ENCODE data around the gene LEUTX. TPM values are rescaled to one million over a fixed set of nuclear protein-coding genes. Genes with fewer than 3 reads are reported as not detected.

Gene LEUTX
- total RNA-seq, 2 donors from 2014 or later = not detected

GRCh38 chr19:39828654-39829032 lies 50.0 kb downstream of the LEUTX start:
- no peak for TF ChIP-seq CTCF (conservative IDR thresholded peaks at IDR 0.05)
- 90 to 94% methylated on average over 5 of the region's 5 CpGs for WGBS, 2 experiments (ENCODE audit: insufficient coverage in 1 of 2, insufficient read length in 1 of 2)
- H3K4me3 Mint-ChIP-seq = no peak overlapping the region
- no peaks in the 10 kb centered on the region for H3K9me3 Mint-ChIP-seq
- peaks cover 47% of the 10 kb centered on the region for H3K36me3 Mint-ChIP-seq (ENCODE audit: low read depth)
- H3K27ac Mint-ChIP-seq = no peak overlapping the region
- H3K27ac ChIP-seq (ENCODE audit: low read depth, low read length) = no peak overlapping the region
- H3K27me3 Mint-ChIP-seq (ENCODE audit: insufficient read depth) = no peaks in the 10 kb centered on the region
- H3K27me3 ChIP-seq (ENCODE audit: control insufficient read depth, insufficient read depth, low read length, poor library complexity, severe bottlenecking) = no peaks in the 10 kb centered on the region
- H3K9me3 ChIP-seq (ENCODE audit: control insufficient read depth, low read length) = no peaks in the 10 kb centered on the region
- peaks cover 51% of the 10 kb centered on the region for H3K36me3 ChIP-seq (ENCODE audit: control insufficient read depth, insufficient read depth, low read length)
- H3K9ac ChIP-seq (ENCODE audit: extremely low read depth, low read length, poor library complexity, severe bottlenecking) = no peak overlapping the region
- DNase-seq = no peak
- no peak overlapping the region for H3K4me3 ChIP-seq (ENCODE audit: low read length)
- no peaks in the 10 kb centered on the region for H3K4me1 ChIP-seq (ENCODE audit: control insufficient read depth, insufficient read depth, low read length)
- peaks cover 12% of the 10 kb centered on the region for H3K4me1 Mint-ChIP-seq

GRCh38 chr19:39829702-39830275 lies 51.1 kb downstream of the LEUTX start:
- TF ChIP-seq CTCF (conservative IDR thresholded peaks at IDR 0.05) = no peak
- H3K4me3 ChIP-seq (ENCODE audit: low read length) = no peak overlapping the region
- H3K4me1 ChIP-seq (ENCODE audit: control insufficient read depth, insufficient read depth, low read length) = no peaks in the 10 kb centered on the region
- peaks cover 57% of the 10 kb centered on the region for H3K36me3 ChIP-seq (ENCODE audit: control insufficient read depth, insufficient read depth, low read length)
- no peaks in the 10 kb centered on the region for H3K27me3 Mint-ChIP-seq (ENCODE audit: insufficient read depth)
- 94 to 95% methylated on average over 6 to 10 of the region's 10 CpGs for WGBS, 2 experiments (ENCODE audit: insufficient coverage in 1 of 2, insufficient read length in 1 of 2)
- no peak overlapping the region for H3K27ac ChIP-seq (ENCODE audit: low read depth, low read length)
- no peak overlapping the region for H3K27ac Mint-ChIP-seq
- no peak overlapping the region for H3K9ac ChIP-seq (ENCODE audit: extremely low read depth, low read length, poor library complexity, severe bottlenecking)
- no peak overlapping the region for H3K4me3 Mint-ChIP-seq
- H3K4me1 Mint-ChIP-seq = peaks cover 17% of the 10 kb centered on the region
- H3K27me3 ChIP-seq (ENCODE audit: control insufficient read depth, insufficient read depth, low read length, poor library complexity, severe bottlenecking) = no peaks in the 10 kb centered on the region
- no peak for DNase-seq
- H3K36me3 Mint-ChIP-seq (ENCODE audit: low read depth) = peaks cover 55% of the 10 kb centered on the region
- H3K9me3 Mint-ChIP-seq = no peaks in the 10 kb centered on the region
- no peaks in the 10 kb centered on the region for H3K9me3 ChIP-seq (ENCODE audit: control insufficient read depth, low read length)

- TF ChIP-seq CTCF (conservative IDR thresholded peaks at IDR 0.05) = no peak
- Histone ChIP-seq H3K27me3 (ENCODE audit: control insufficient read depth, insufficient read depth, low read length, poor library complexity, severe bottlenecking) (no peaks in the 10 kb centered on the region), H3K4me3 (ENCODE audit: low read length) (no peak overlapping the region), H3K27ac (ENCODE audit: low read depth, low read length) (no peak overlapping the region), H3K36me3 (ENCODE audit: control insufficient read depth, insufficient read depth, low read length) (peaks cover 58% of the 10 kb centered on the region), H3K9me3 (ENCODE audit: control insufficient read depth, low read length) (no peaks in the 10 kb centered on the region), H3K4me1 (ENCODE audit: control insufficient read depth, insufficient read depth, low read length) (no peaks in the 10 kb centered on the region), H3K9ac (ENCODE audit: extremely low read depth, low read length, poor library complexity, severe bottlenecking) (no peak overlapping the region)
- 96 to 99% methylated on average over 17 to 18 of the region's 18 CpGs for WGBS, 2 experiments (ENCODE audit: insufficient coverage in 1 of 2, insufficient read length in 1 of 2)
- no peak overlapping the region for H3K4me3 Mint-ChIP-seq
- H3K27ac Mint-ChIP-seq = no peak overlapping the region
- H3K4me1 Mint-ChIP-seq = peaks cover 17% of the 10 kb centered on the region
- DNase-seq = no peak
- no peaks in the 10 kb centered on the region for H3K27me3 Mint-ChIP-seq (ENCODE audit: insufficient read depth)
- peaks cover 57% of the 10 kb centered on the region for H3K36me3 Mint-ChIP-seq (ENCODE audit: low read depth)
- H3K9me3 Mint-ChIP-seq = no peaks in the 10 kb centered on the region
Measured at GRCh38 chr19:39830406-39830805, 51.8 kb downstream of the LEUTX start.

All from endodermal cell (in vitro differentiated cells).